Nephron progenitor cell (in vitro differentiated cells): Measurements from ENCODE around the gene TOMT.

Experiments
- DNase-seq: peaks from one replicate; pipeline ENCODE4 v3.0.0; 2021
- H3K27ac Mint-ChIP-seq: 2 replicates; pipeline ENCODE4 v1.8.0; 2021; ENCODE audit warnings: mild to moderate bottlenecking, moderate library complexity, mixed read lengths
- H3K27me3 Mint-ChIP-seq: 2 replicates; pipeline ENCODE4 v1.8.0; 2021; ENCODE audit warnings: mild to moderate bottlenecking, low read depth, mixed read lengths; ENCODE audit not compliant: poor library complexity
- H3K36me3 Mint-ChIP-seq: 2 replicates; pipeline ENCODE4 v1.8.0; 2021; ENCODE audit warnings: low read depth, mixed read lengths
- H3K4me1 Mint-ChIP-seq: 2 replicates; pipeline ENCODE4 v1.8.0; 2021; ENCODE audit warnings: mixed read lengths
- H3K4me3 Mint-ChIP-seq: 2 replicates; pipeline ENCODE4 v1.8.0; 2021; ENCODE audit warnings: mild to moderate bottlenecking, moderate library complexity, mixed read lengths
- H3K9me3 Mint-ChIP-seq: 2 replicates; pipeline ENCODE4 v1.8.0; 2021; ENCODE audit warnings: mild to moderate bottlenecking, moderate library complexity, mixed read lengths
- TF ChIP-seq, protein P1 (sequence below): fragments of 200-600 bp; sonication (generic); IDR thresholded peaks from 2 replicates; pipeline ENCODE4 v1.5.0; 2021; ENCODE audit warnings: antibody characterized with exemption

TOMT gene

DNA sequence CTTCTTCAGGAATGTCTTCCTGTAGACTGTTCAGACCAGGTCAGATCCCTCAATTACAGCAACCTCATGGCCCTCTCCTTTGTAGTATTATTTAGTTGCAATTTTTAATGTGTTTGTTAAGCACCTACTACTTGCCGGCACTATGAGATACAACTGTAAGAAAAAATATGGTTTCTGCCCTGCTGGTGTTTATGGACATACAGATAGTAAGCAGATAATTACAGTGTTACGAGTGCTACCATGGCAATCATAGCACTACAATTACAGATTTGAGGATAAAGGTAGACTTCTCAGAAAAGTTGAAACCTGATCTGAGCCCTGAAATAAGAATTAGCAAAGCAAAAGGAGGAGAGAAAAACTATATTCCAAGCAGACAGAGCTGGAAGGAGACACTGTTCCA lies 22.3 kb upstream of the TOMT start:
- DNase-seq: no peak
- H3K9me3 Mint-ChIP-seq: no peaks in the 10 kb centered on the region
- TF ChIP-seq, protein P1, sequence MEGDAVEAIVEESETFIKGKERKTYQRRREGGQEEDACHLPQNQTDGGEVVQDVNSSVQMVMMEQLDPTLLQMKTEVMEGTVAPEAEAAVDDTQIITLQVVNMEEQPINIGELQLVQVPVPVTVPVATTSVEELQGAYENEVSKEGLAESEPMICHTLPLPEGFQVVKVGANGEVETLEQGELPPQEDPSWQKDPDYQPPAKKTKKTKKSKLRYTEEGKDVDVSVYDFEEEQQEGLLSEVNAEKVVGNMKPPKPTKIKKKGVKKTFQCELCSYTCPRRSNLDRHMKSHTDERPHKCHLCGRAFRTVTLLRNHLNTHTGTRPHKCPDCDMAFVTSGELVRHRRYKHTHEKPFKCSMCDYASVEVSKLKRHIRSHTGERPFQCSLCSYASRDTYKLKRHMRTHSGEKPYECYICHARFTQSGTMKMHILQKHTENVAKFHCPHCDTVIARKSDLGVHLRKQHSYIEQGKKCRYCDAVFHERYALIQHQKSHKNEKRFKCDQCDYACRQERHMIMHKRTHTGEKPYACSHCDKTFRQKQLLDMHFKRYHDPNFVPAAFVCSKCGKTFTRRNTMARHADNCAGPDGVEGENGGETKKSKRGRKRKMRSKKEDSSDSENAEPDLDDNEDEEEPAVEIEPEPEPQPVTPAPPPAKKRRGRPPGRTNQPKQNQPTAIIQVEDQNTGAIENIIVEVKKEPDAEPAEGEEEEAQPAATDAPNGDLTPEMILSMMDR: no peak
- no peak overlapping the region for H3K27ac Mint-ChIP-seq
- H3K4me1 Mint-ChIP-seq: peaks cover 35% of the 10 kb centered on the region
- H3K36me3 Mint-ChIP-seq: peaks cover 4% of the 10 kb centered on the region
- no peaks in the 10 kb centered on the region for H3K27me3 Mint-ChIP-seq
- no peak overlapping the region for H3K4me3 Mint-ChIP-seq

DNA sequence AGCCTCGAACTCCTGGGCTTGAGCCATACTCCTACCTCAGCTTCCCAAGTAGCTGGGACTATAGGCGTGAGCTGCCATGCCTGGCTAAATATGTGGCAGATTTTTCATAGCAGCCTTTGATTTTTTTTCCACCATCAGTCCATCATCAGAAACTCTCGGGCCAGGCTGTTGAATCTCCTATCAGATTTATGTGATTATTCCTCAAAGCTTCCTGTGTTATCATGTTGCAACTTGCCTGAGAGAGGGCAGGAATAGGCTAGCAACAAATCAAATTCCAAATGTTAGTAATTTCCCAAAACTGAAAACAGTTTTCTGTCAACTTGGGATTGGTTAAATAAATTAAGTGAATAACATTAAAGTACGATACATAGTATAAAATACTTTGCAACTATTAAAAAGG lies 21.6 kb upstream of the TOMT start:
- Mint-ChIP-seq H3K27me3 (no peaks in the 10 kb centered on the region), H3K36me3 (peaks cover 4% of the 10 kb centered on the region), H3K9me3 (no peaks in the 10 kb centered on the region), H3K4me1 (peaks cover 28% of the 10 kb centered on the region), H3K4me3 (no peak overlapping the region), H3K27ac (no peak overlapping the region)
- DNase-seq: no peak
- TF ChIP-seq, protein P1: no peak

DNA sequence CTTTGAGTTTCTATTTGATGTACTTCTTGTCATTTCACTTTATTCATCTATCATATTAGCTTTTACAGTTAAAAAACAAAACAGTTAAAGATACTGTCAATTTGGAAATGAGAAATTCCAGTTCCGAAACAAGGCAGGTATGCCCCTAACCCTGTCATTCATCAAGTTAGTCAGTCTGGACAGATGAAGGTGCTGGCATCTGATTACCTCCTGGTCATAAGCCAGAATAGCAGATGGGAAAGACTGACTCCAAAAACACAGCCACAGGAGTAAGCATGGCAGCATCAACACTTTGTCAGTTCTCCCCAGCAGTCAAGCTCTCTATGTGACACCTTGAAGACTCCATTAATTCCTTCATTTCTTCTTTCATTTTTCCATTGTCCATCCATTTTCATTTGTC lies 20.8 kb upstream of the TOMT start:
- Mint-ChIP-seq H3K4me3 (no peak overlapping the region), H3K27me3 (no peaks in the 10 kb centered on the region), H3K36me3 (peaks cover 4% of the 10 kb centered on the region), H3K9me3 (no peaks in the 10 kb centered on the region), H3K4me1 (peaks cover 20% of the 10 kb centered on the region), H3K27ac (peak overlapping the region; percentile 63)
- DNase-seq: no peak
- TF ChIP-seq, protein P1: no peak

DNA sequence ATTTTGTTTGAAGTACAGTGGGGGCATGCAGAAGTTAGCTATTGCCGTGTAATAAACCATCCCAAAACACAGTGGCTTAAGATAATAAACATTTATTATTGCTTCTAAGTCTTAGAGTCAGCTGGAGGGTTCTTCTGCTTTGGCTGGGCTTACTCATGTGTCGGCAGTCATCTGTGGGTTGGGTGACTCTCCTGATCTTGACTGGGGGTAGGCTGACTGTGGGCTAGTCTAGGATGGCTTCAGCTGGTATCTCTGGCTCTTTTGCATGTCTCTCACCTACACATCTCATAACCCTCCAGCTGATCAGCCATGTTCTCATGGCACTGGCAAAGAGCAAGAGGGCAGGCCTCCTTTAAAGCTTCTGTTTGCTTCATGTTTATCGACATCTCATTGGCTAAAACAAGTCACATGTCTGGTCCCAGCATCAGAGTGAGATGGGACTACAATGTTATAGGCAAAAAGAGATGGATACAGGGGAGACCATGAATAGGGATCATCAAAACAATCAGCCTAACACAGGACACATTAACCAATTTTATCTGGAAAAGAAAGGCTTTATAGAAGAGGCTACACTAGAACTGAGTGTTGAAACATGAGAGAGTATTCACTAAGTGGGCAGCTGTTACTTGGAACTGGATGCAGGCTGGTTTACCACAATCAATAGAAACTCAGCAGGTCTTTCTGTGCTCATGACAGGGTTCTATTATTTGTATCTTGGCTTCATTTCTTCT lies 19.9 kb upstream of the TOMT start:
- no peaks in the 10 kb centered on the region for H3K27me3 Mint-ChIP-seq
- no peaks in the 10 kb centered on the region for H3K9me3 Mint-ChIP-seq
- no peak overlapping the region for H3K4me3 Mint-ChIP-seq
- DNase-seq: no peak
- H3K27ac Mint-ChIP-seq: no peak overlapping the region
- peaks cover 4% of the 10 kb centered on the region for H3K36me3 Mint-ChIP-seq
- H3K4me1 Mint-ChIP-seq: peaks cover 16% of the 10 kb centered on the region
- TF ChIP-seq, protein P1: no peak

DNA sequence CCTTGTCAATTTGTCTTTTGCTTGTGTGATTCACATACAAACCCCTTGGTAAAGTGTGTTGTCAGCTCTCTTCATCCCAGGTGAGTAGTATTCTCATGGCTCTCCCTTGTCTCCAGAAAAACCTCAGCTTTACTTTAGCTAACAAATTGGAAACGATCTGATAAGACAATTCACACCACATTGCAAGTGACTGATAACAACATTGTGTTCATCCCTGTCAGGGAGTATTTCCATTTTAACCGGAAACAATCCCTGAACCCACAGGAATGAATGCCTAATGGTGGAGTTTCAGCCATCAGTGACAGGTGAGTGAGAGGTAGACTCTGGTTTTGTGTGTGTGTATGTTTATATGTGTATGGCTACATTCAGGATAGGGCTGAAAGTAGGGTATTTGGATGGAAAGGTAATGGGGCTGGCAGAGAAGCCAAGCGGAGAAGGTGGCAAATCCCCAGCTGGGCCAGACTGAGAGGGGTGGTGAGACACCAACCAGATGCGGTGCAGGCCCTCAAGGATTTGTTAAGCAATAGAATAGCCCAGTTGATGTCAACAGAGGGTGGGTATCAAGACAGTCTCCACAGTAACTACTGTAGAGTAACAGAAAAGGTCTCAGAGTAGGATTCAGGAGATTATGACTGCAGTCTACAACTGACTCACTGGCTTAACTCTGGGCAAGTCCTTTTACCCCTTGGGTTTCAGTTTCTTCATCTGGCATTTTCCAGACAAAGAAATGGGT lies 17.5 kb upstream of the TOMT start:
- Mint-ChIP-seq H3K9me3 (no peaks in the 10 kb centered on the region), H3K27me3 (no peaks in the 10 kb centered on the region), H3K36me3 (peaks cover 4% of the 10 kb centered on the region), H3K27ac (no peak overlapping the region), H3K4me3 (no peak overlapping the region), H3K4me1 (peaks cover 9% of the 10 kb centered on the region)
- TF ChIP-seq, protein P1: no peak
- DNase-seq: no peak
